ENCODE measurements around the gene RAG1. TPM values are rescaled to one million over a fixed set of nuclear protein-coding genes. Genes with fewer than 3 reads are reported as not detected.

Gene RAG1
- total and polyA plus RNA-seq, 2 of the 13 experiments (the other 11 are each of a cell fraction or from before 2014, with no cell fraction given): 0.11 to 0.15 TPM

DNA sequence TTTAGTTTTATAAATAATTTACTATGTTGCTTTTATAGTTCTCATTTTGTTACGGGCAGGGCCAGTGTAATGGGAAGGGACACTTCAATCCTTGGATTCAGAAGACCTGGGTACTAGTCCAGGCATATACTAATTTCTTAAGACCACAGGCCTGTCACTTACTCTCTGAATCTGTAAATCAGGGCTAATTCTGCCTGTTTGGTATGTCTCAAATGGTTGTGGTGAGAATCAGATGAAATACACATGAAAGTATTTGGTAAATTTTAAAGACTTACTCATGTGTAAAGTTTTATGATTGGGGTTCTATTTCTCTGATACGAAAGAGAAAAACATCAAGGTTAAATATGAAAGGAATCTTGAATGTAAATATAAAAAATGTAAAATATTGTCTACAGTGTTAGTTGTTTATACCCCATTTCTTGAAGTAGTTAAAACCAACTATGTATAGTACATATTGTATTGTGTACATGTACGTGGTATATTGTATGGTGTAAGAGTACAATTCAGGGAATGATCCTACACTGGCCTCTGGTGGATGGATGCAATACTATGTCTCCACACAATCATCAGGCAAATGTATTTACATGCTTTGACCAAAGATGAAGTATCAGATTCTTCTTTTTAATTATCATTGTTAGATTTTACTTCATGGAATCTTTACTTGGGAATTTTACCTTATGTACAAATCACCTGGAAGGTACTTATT, 54.8 kb downstream of the RAG1 start (continued):
- TF ChIP-seq DNMT3B (CRISPR knock-in tag; conservative IDR thresholded peaks at IDR 0.05): no peak

- DNase-seq (ENCODE audit: low spot score) (no peak), ATAC-seq (no peak), FAIRE-seq (no peak)
- no peaks in the 10 kb centered on the region for H4K20me1 ChIP-seq (ENCODE audit: insufficient read depth, low read length)
- ChIA-PET CTCF (ENCODE audit: low intra/inter-chr PET ratio, low total read pairs) (interaction anchor here (1.7 kb wide), 1 partner anchor 59 kb away, joined by 18 read pairs; no protein-coding TSS in a partner anchor), POLR2A (no interaction called here)
- no peak for TF ChIP-seq ZKSCAN1 (IDR thresholded peaks at IDR 0.05; ENCODE audit: low read length)
- TF ChIP-seq SIX4 (CRISPR knock-in tag; IDR thresholded peaks at IDR 0.05): no peak
- TF ChIP-seq ZNF343 (CRISPR knock-in tag; IDR thresholded peaks at IDR 0.05): no peak
- 86% methylated on average over 5 of the region's 5 CpGs for WGBS (ENCODE audit: low lambda C conversion rate)
- in situ Hi-C loops (cut with HindIII; ENCODE audit: extremely low pct_ligation_motif_present, low pct_unique_long_range_greater_than_20kb) (loop anchor here (5.0 kb wide), 1 partner anchor 61 kb away; no protein-coding TSS in a partner anchor), intact Hi-C loops (cut with micrococcal nuclease; ENCODE audit: unreplicated experiment) (no loop called here)
- no peaks in the 10 kb centered on the region for H3K79me2 ChIP-seq (ENCODE audit: insufficient read depth, low read length)
- H3K9ac ChIP-seq (ENCODE audit: insufficient read depth, low read depth, low read length): no peak overlapping the region
- BruUV-seq (replicated peaks): no TSS peak
- H3K27ac ChIP-seq (ENCODE audit: extremely low read length, insufficient read depth, low read length): no peak overlapping the region
- no peak overlapping the region for H3K4me3 ChIP-seq (replicated peaks in 1 of 3; ENCODE audit: insufficient read depth in 1 of 3, low read depth in 2 of 3, low read length in 3 of 3)
- H3K27me3 ChIP-seq (ENCODE audit: control insufficient read depth in 1 of 2, insufficient read depth in 2 of 2, low read length in 2 of 2): no peaks in the 10 kb centered on the region
- H3K36me3 ChIP-seq (replicated peaks in 1 of 2; ENCODE audit: control insufficient read depth in 1 of 2, insufficient read depth in 2 of 2, low read length in 2 of 2): no peaks in the 10 kb centered on the region
- no peak overlapping the region for H2AFZ ChIP-seq (ENCODE audit: low read length)
- H3K9me3 ChIP-seq (ENCODE audit: low read length): no peaks in the 10 kb centered on the region
- H3K4me1 ChIP-seq (ENCODE audit: insufficient read depth, low read length): no peaks in the 10 kb centered on the region
- H3K4me2 ChIP-seq (ENCODE audit: low read depth, low read length): no peak overlapping the region
Observed at GRCh38 chr11:36623494-36623893, 55.7 kb downstream of the RAG1 start.

GRCh38 chr11:36627006-36627405, 59.2 kb downstream of the RAG1 start:
- Histone ChIP-seq H3K27me3 (ENCODE audit: control insufficient read depth in 1 of 2, insufficient read depth in 2 of 2, low read length in 2 of 2) (no peaks in the 10 kb centered on the region), H3K9me3 (ENCODE audit: low read length) (no peaks in the 10 kb centered on the region), H2AFZ (ENCODE audit: low read length) (no peak overlapping the region), H4K20me1 (ENCODE audit: insufficient read depth, low read length) (no peaks in the 10 kb centered on the region), H3K27ac (ENCODE audit: extremely low read length, insufficient read depth, low read length) (no peak overlapping the region), H3K9ac (ENCODE audit: insufficient read depth, low read depth, low read length) (no peak overlapping the region), H3K4me2 (ENCODE audit: low read depth, low read length) (no peak overlapping the region), H3K4me3 (replicated peaks in 1 of 3; ENCODE audit: insufficient read depth in 1 of 3, low read depth in 2 of 3, low read length in 3 of 3) (no peak overlapping the region), H3K79me2 (ENCODE audit: insufficient read depth, low read length) (no peaks in the 10 kb centered on the region), H3K36me3 (replicated peaks in 1 of 2; ENCODE audit: control insufficient read depth in 1 of 2, insufficient read depth in 2 of 2, low read length in 2 of 2) (no peaks in the 10 kb centered on the region), H3K4me1 (ENCODE audit: insufficient read depth, low read length) (no peaks in the 10 kb centered on the region)
- ChIA-PET POLR2A (no interaction called here), CTCF (ENCODE audit: low intra/inter-chr PET ratio, low total read pairs) (no interaction called here)
- WGBS (ENCODE audit: low lambda C conversion rate): 14% methylated on average over 1 of the region's 1 CpG
- in situ Hi-C loops (cut with HindIII; ENCODE audit: extremely low pct_ligation_motif_present, low pct_unique_long_range_greater_than_20kb) (no loop called here), intact Hi-C loops (cut with micrococcal nuclease; ENCODE audit: unreplicated experiment) (no loop called here)
- BruUV-seq (replicated peaks): no TSS peak
- FAIRE-seq (no peak), ATAC-seq (no peak), DNase-seq (ENCODE audit: low spot score) (no peak)
- TF ChIP-seq ZNF530 (CRISPR knock-in tag; IDR thresholded peaks at IDR 0.05; ENCODE audit: low read depth): no peak
- TF ChIP-seq KLF12 (CRISPR knock-in tag; IDR thresholded peaks at IDR 0.05; ENCODE audit: borderline replicate concordance): no peak
- no peak for TF ChIP-seq ZNF879 (CRISPR knock-in tag; IDR thresholded peaks at IDR 0.05)
- no peak for TF ChIP-seq ZNF629 (CRISPR knock-in tag; conservative IDR thresholded peaks at IDR 0.05)
- TF ChIP-seq, protein P1, sequence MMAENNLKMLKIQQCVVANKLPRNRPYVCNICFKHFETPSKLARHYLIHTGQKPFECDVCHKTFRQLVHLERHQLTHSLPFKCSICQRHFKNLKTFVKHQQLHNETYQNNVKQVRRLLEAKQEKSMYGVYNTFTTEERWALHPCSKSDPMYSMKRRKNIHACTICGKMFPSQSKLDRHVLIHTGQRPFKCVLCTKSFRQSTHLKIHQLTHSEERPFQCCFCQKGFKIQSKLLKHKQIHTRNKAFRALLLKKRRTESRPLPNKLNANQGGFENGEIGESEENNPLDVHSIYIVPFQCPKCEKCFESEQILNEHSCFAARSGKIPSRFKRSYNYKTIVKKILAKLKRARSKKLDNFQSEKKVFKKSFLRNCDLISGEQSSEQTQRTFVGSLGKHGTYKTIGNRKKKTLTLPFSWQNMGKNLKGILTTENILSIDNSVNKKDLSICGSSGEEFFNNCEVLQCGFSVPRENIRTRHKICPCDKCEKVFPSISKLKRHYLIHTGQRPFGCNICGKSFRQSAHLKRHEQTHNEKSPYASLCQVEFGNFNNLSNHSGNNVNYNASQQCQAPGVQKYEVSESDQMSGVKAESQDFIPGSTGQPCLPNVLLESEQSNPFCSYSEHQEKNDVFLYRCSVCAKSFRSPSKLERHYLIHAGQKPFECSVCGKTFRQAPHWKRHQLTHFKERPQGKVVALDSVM (CRISPR knock-in tag; IDR thresholded peaks at IDR 0.05): no peak
- TF ChIP-seq CBX5 (CRISPR knock-in tag; IDR thresholded peaks at IDR 0.05; ENCODE audit: borderline replicate concordance): no peak
- TF ChIP-seq, protein P2, sequence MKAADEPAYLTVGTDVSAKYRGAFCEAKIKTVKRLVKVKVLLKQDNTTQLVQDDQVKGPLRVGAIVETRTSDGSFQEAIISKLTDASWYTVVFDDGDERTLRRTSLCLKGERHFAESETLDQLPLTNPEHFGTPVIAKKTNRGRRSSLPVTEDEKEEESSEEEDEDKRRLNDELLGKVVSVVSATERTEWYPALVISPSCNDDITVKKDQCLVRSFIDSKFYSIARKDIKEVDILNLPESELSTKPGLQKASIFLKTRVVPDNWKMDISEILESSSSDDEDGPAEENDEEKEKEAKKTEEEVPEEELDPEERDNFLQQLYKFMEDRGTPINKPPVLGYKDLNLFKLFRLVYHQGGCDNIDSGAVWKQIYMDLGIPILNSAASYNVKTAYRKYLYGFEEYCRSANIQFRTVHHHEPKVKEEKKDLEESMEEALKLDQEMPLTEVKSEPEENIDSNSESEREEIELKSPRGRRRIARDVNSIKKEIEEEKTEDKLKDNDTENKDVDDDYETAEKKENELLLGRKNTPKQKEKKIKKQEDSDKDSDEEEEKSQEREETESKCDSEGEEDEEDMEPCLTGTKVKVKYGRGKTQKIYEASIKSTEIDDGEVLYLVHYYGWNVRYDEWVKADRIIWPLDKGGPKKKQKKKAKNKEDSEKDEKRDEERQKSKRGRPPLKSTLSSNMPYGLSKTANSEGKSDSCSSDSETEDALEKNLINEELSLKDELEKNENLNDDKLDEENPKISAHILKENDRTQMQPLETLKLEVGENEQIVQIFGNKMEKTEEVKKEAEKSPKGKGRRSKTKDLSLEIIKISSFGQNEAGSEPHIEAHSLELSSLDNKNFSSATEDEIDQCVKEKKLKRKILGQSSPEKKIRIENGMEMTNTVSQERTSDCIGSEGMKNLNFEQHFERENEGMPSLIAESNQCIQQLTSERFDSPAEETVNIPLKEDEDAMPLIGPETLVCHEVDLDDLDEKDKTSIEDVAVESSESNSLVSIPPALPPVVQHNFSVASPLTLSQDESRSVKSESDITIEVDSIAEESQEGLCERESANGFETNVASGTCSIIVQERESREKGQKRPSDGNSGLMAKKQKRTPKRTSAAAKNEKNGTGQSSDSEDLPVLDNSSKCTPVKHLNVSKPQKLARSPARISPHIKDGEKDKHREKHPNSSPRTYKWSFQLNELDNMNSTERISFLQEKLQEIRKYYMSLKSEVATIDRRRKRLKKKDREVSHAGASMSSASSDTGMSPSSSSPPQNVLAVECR (CRISPR knock-in tag; IDR thresholded peaks at IDR 0.05; ENCODE audit: borderline replicate concordance): no peak
